HG02623 (cell line): Measurements from ENCODE around the gene FIG4.
"Not testable (repeated sequence)": the region's sequence is repeated elsewhere in the genome, so short reads cannot be mapped to it uniquely, and the experiment has no call there.

ENCODE experiments used
- ATAC-seq: cut with Tn5 transposase; IDR thresholded peaks from one replicate; pipeline ENCODE4 v1.9.1; 2021; ENCODE audit warnings: moderate library complexity; ENCODE audit not compliant: unreplicated experiment

The FIG4 gene

GRCh38 chr6:109701774-109702173 is 10.7 kb downstream of the FIG4 start:
- ATAC-seq, result no peak

GRCh38 chr6:109702791-109703190 is 11.7 kb downstream of the FIG4 start:
- ATAC-seq, result no peak

- ATAC-seq, result peak; percentile 91
Observed at GRCh38 chr6:109705258-109705657, 14.2 kb downstream of the FIG4 start.

- ATAC-seq, result no peak
Observed at GRCh38 chr6:109706513-109706912, 15.4 kb downstream of the FIG4 start.

GRCh38 chr6:109708099-109708498 is 17.0 kb downstream of the FIG4 start:
- not testable (repeated sequence) for ATAC-seq

GRCh38 chr6:109713097-109713496 is 22.0 kb downstream of the FIG4 start:
- ATAC-seq, result no peak

- ATAC-seq, result no peak
Observed at GRCh38 chr6:109714166-109714565, 23.1 kb downstream of the FIG4 start.

- ATAC-seq, result no peak
Observed at GRCh38 chr6:109714611-109715010, 23.5 kb downstream of the FIG4 start.

GRCh38 chr6:109715616-109716015 is 24.5 kb downstream of the FIG4 start:
- ATAC-seq, result no peak

- ATAC-seq, result no peak
Observed at GRCh38 chr6:109717971-109718370, 26.9 kb downstream of the FIG4 start.

- ATAC-seq, result no peak
Observed at GRCh38 chr6:109718991-109719390, 27.9 kb downstream of the FIG4 start.

- no peak for ATAC-seq
Observed at GRCh38 chr6:109720311-109720710, 29.2 kb downstream of the FIG4 start.

- ATAC-seq, result no peak
Observed at GRCh38 chr6:109722011-109722410, 30.9 kb downstream of the FIG4 start.

- ATAC-seq, result no peak
Observed at GRCh38 chr6:109722564-109723254, 31.6 kb downstream of the FIG4 start.

GRCh38 chr6:109725250-109725649 is 34.2 kb downstream of the FIG4 start:
- ATAC-seq, result not testable (repeated sequence)

- ATAC-seq, result no peak
Observed at GRCh38 chr6:109736273-109737025, 45.4 kb downstream of the FIG4 start.

- no peak for ATAC-seq
Observed at GRCh38 chr6:109738255-109738654, 47.2 kb downstream of the FIG4 start.

- no peak for ATAC-seq
Observed at GRCh38 chr6:109738667-109739066, 47.6 kb downstream of the FIG4 start.

- ATAC-seq, result no peak
Observed at GRCh38 chr6:109739686-109740085, 48.6 kb downstream of the FIG4 start.

GRCh38 chr6:109740787-109741186 is 49.7 kb downstream of the FIG4 start:
- ATAC-seq, result no peak

GRCh38 chr6:109743739-109744138 is 52.6 kb downstream of the FIG4 start:
- ATAC-seq, result no peak

- not testable (repeated sequence) for ATAC-seq
Observed at GRCh38 chr6:109744779-109745178, 53.7 kb downstream of the FIG4 start.
